Gastroesophageal sphincter (tissue), 3 donors: Measurements from ENCODE around the gene CCDC106.

Experiments
- CTCF ChIP-seq, 4 experiments: fragments of 200-600 bp in 2 of 4; fragments of 450-650 bp in 2 of 4; sonication (generic) in 1 of 4; IDR thresholded peaks; one replicate each; pipeline ENCODE4 v1.5.1; 2017 to 2019; ENCODE audit warnings: antibody characterized with exemption in 4 of 4, mild to moderate bottlenecking in 2 of 4, moderate library complexity in 2 of 4
- EP300 ChIP-seq: sonication (generic); formaldehyde crosslinking; IDR thresholded peaks from one replicate; pipeline ENCODE4 v1.6.1; 2017; ENCODE audit warnings: antibody characterized with exemption, mild to moderate bottlenecking
- POLR2A ChIP-seq, 2 donors: fragments of 450-650 bp; IDR thresholded peaks; one replicate each; pipeline ENCODE4 v1.6.1; 2017; ENCODE audit warnings: antibody characterized with exemption in 2 of 2, mild to moderate bottlenecking in 2 of 2, moderate library complexity in 1 of 2
- POLR2AphosphoS5 ChIP-seq: sonication (generic); formaldehyde crosslinking; IDR thresholded peaks from one replicate; pipeline ENCODE4 v1.6.1; 2017; ENCODE audit warnings: antibody characterized with exemption

DNA sequence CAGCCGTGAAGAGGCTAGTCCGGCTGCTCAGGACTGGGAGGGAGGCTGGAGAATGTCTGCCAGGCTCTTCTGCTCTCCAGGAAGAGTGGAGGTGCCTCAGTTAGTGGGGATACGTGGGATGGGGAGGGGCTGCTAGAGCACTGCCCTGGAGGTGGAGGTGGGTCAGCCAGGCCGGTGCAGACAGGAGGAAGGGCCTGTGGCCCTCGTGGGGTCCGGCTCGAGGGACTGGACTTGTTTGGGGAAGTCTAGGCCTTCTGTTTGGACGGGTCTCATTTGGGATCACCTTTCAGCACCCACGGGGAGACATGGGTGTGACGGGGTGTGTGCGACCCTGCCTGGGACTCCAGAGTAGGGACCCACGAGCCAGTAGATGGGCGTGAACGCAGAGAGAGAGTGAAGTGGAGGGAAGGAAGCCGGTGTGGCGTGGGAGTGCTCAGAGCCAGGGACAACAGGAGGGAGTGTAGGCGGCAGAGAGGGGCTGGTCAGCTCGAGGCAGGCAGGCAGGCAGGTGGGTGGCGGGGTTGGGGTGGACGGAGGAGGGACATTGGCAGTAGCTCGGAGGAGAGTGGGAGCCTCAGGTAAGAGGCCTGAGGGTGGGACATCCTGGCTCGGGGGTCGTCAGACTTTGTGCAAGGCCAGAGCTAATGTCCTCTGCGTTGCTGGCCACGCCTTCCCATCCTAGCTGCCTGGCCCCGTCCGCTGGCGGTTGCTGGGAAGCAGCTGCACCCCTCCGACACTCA lies 38.5 kb downstream of the CCDC106 start:
- no peak for TF ChIP-seq CTCF (IDR thresholded peaks at IDR 0.05)
- TF ChIP-seq POLR2A (IDR thresholded peaks at IDR 0.05), result no peak
- no peak for TF ChIP-seq POLR2AphosphoS5
- no peak for TF ChIP-seq EP300
